ENCODE results near the gene OR4E2.
A peak's percentile ranks its signal among the peaks of the same experiment; 100 is the strongest.

OR4E2 gene

GRCh38 chr14:21653331-21653885, at the start of gene OR4E2:
TSS of gene OR4E2 (plus strand) at chr14:21653835. CDS start at chr14:21665083, 11,248 bp downstream.
- H3K27ac ChIP-seq: no peak within 1 kb of the TSS
- no peak for TF ChIP-seq CTCF (conservative IDR thresholded peaks at IDR 0.05)

- no peak overlapping the region for H3K27ac ChIP-seq
- TF ChIP-seq CTCF (conservative IDR thresholded peaks at IDR 0.05): no peak
Observed at GRCh38 chr14:21612324-21612723, 41.3 kb upstream of the OR4E2 start.

GRCh38 chr14:21614240-21614639, 39.4 kb upstream of the OR4E2 start:
- TF ChIP-seq CTCF (conservative IDR thresholded peaks at IDR 0.05): no peak
- H3K27ac ChIP-seq: peak overlapping the region; percentile 64

GRCh38 chr14:21617614-21618013, 36.0 kb upstream of the OR4E2 start:
- H3K27ac ChIP-seq: no peak overlapping the region
- TF ChIP-seq CTCF (conservative IDR thresholded peaks at IDR 0.05): no peak

GRCh38 chr14:21626491-21627230, 27.0 kb upstream of the OR4E2 start:
- no peak overlapping the region for H3K27ac ChIP-seq
- no peak for TF ChIP-seq CTCF (conservative IDR thresholded peaks at IDR 0.05)

- H3K27ac ChIP-seq: peak overlapping the region; percentile 69
Observed at GRCh38 chr14:21630503-21630902, 23.1 kb upstream of the OR4E2 start.

GRCh38 chr14:21631084-21631483, 22.6 kb upstream of the OR4E2 start:
- H3K27ac ChIP-seq: peak overlapping the region; percentile 69

More at GRCh38 chr14:21631084-21631483, 22.6 kb upstream of the OR4E2 start:
- no peak for TF ChIP-seq CTCF (conservative IDR thresholded peaks at IDR 0.05)
